CD14-positive monocyte (primary cell): ENCODE data around the gene SP7. TPM values are rescaled to one million over a fixed set of nuclear protein-coding genes. Genes with fewer than 3 reads are reported as not detected.
"Not testable (repeated sequence)": the region's sequence is repeated elsewhere in the genome, so short reads cannot be mapped to it uniquely, and the experiment has no call there.

ENCODE experiments used
- DNase-seq, 3 donors: peaks; one replicate each; pipeline ENCODE4 v3.0.0-alpha.2; 2011 to 2022
- H2AFZ ChIP-seq: 2 replicates; pipeline ENCODE4 v1.6.0; 2012; ENCODE audit warnings: mild to moderate bottlenecking, low read depth, low read length, inconsistent platforms; ENCODE audit not compliant: insufficient read depth, poor library complexity, severe bottlenecking
- H3K27ac ChIP-seq, 2 donors: 1 replicate in 1 of 2; 2 replicates in 1 of 2; pipeline ENCODE4 v1.5.1; 2012 to 2013; ENCODE audit warnings: low read length in 2 of 2, control low read depth in 1 of 2, inconsistent platforms in 1 of 2, low read depth in 1 of 2, mild to moderate bottlenecking in 1 of 2
- H3K27me3 ChIP-seq, 2 donors: one replicate each; pipeline versions ENCODE4 v1.6.0 to v1.6.1; 2011 to 2013; ENCODE audit warnings: low read length in 2 of 2; ENCODE audit not compliant: control insufficient read depth in 2 of 2, insufficient read depth in 2 of 2
- H3K36me3 ChIP-seq, 2 donors: replicated peaks in 1 of 2; 1 replicate in 1 of 2; 2 replicates in 1 of 2; pipeline versions ENCODE4 v1.5.1 to v1.6.1; 2012 to 2013; ENCODE audit warnings: low read length in 2 of 2, control low read depth in 1 of 2, inconsistent platforms in 1 of 2, mild to moderate bottlenecking in 1 of 2; ENCODE audit not compliant: insufficient read depth in 2 of 2, control insufficient read depth in 1 of 2
- H3K4me1 ChIP-seq, 2 donors: 1 replicate in 1 of 2; 2 replicates in 1 of 2; pipeline versions ENCODE4 v1.5.1 to v1.6.1; 2012 to 2013; ENCODE audit warnings: low read length in 2 of 2, control low read depth in 1 of 2, inconsistent platforms in 1 of 2, mild to moderate bottlenecking in 1 of 2, moderate library complexity in 1 of 2; ENCODE audit not compliant: insufficient read depth in 2 of 2, control insufficient read depth in 1 of 2
- H3K4me2 ChIP-seq: replicated peaks from 2 replicates; pipeline ENCODE3; 2012; ENCODE audit warnings: low read length, moderate library complexity, mild to moderate bottlenecking; ENCODE audit not compliant: poor library complexity, severe bottlenecking; ENCODE audit errors: extremely low read depth
- H3K4me3 ChIP-seq, 3 experiments: fragments of 200-600 bp in 1 of 3; sonication (generic) in 1 of 3; replicated peaks in 1 of 3; 1 replicate in 2 of 3; 2 replicates in 1 of 3; pipeline ENCODE4 v1.5.1; 2011 to 2013; ENCODE audit warnings: low read length in 3 of 3, mild to moderate bottlenecking in 3 of 3, control low read depth in 2 of 3, low read depth in 2 of 3, inconsistent platforms in 1 of 3, moderate library complexity in 1 of 3
- H3K79me2 ChIP-seq: 2 replicates; pipeline ENCODE4 v1.6.0; 2012; ENCODE audit warnings: mild to moderate bottlenecking, control low read depth, inconsistent platforms, low read length, moderate library complexity; ENCODE audit not compliant: insufficient read depth
- H3K9ac ChIP-seq: 2 replicates; pipeline ENCODE4 v1.6.0; 2017; ENCODE audit warnings: low read length, mild to moderate bottlenecking; ENCODE audit not compliant: insufficient read depth, poor library complexity, severe bottlenecking
- H3K9me3 ChIP-seq, 2 donors: replicated peaks in 1 of 2; 1 replicate in 1 of 2; 2 replicates in 1 of 2; pipeline versions ENCODE4 v1.5.1 to v1.6.1; 2012 to 2013; ENCODE audit warnings: low read length in 2 of 2, control low read depth in 1 of 2; ENCODE audit not compliant: control insufficient read depth in 1 of 2, insufficient read depth in 1 of 2
- H4K20me1 ChIP-seq: 2 replicates; pipeline ENCODE4 v1.6.0; 2012; ENCODE audit warnings: mild to moderate bottlenecking, low read length, control low read depth, moderate library complexity; ENCODE audit not compliant: insufficient read depth
- H3K27ac Mint-ChIP-seq, 7 donors: one replicate each; pipeline ENCODE4 v1.8.0; 2020; ENCODE audit warnings: mild to moderate bottlenecking in 7 of 7, mixed read lengths in 7 of 7, moderate library complexity in 6 of 7, inconsistent platforms in 2 of 7
- H3K27me3 Mint-ChIP-seq, 3 donors: one replicate each; pipeline ENCODE4 v1.8.0; 2021 to 2022; ENCODE audit warnings: low read depth in 3 of 3, mild to moderate bottlenecking in 3 of 3, mixed read lengths in 3 of 3, moderate library complexity in 3 of 3, inconsistent platforms in 1 of 3
- H3K36me3 Mint-ChIP-seq, 2 donors: one replicate each; pipeline ENCODE4 v1.8.0; 2020; ENCODE audit warnings: mixed read lengths in 2 of 2, inconsistent platforms in 1 of 2, mild to moderate bottlenecking in 1 of 2
- H3K4me1 Mint-ChIP-seq: one replicate; pipeline ENCODE4 v1.8.0; 2020; ENCODE audit warnings: mild to moderate bottlenecking, mixed read lengths
- H3K4me3 Mint-ChIP-seq, 2 donors: one replicate each; pipeline ENCODE4 v1.8.0; 2020; ENCODE audit warnings: mild to moderate bottlenecking in 2 of 2, mixed read lengths in 2 of 2, moderate library complexity in 1 of 2
- H3K9me3 Mint-ChIP-seq, 7 donors: one replicate each; pipeline ENCODE4 v1.8.0; 2020 to 2022; ENCODE audit warnings: mixed read lengths in 7 of 7, mild to moderate bottlenecking in 6 of 7, moderate library complexity in 6 of 7, inconsistent platforms in 2 of 7
- CTCF ChIP-seq: fragments of 200-600 bp; IDR thresholded peaks from one replicate; pipeline ENCODE4 v1.8.0; 2022; ENCODE audit warnings: antibody characterized with exemption, mild to moderate bottlenecking
- WGBS: methylation state at CpG from one replicate; pipeline ENCODE4 v1.1.5; 2013; ENCODE audit warnings: missing lambda C conversion rate; ENCODE audit not compliant: insufficient coverage; 5-methylcytosine and 5-hydroxymethylcytosine counted together
- intact Hi-C, 2 donors: fragments of 100-400 bp; cut with micrococcal nuclease; formaldehyde crosslinking; loops; one replicate each; pipeline versions ENCODE4 v1.15.0 to v1.15.1; 2023
- polyA plus RNA-seq, 3 donors: library from polyadenylated mRNA; depleted of rRNA in 1 of 3; unstranded in 2 of 3; stranded (reverse) in 1 of 3; fragments of 300-500 nt in 2 of 3; fragments of >200 nt in 1 of 3; fragmentation: Illumina TruSeq in 2 of 3; gene quantifications; 1 replicate in 2 of 3; 2 replicates in 1 of 3; pipeline ENCODE4 v1.2.3, GENCODE V29; 2012 to 2021

Gene SP7
- polyA plus RNA-seq, 3 donors, result 0.04 TPM; not detected in 2

GRCh38 chr12:53299101-53299453 is 37.1 kb downstream of the SP7 start:
- whole genome bisulfite sequencing, result 17% methylated on average over 2 of the region's 5 CpGs
- peak; percentile 90 to 97 (median 95) for DNase-seq

GRCh38 chr12:53298164-53298563 is 38.0 kb downstream of the SP7 start:
- peak; percentile 61 to 89 (median 81) for DNase-seq
- no peaks in the 10 kb centered on the region for H3K9me3 ChIP-seq
- peak overlapping the region; percentile 96 for H3K4me2 ChIP-seq
- peak overlapping the region; percentile 10 to 96 (median 14) for H3K4me3 ChIP-seq
- H3K36me3 ChIP-seq, result peaks cover 18 to 29% of the 10 kb centered on the region in 2 donors
- peak overlapping the region; percentile 39 to 99 for H3K4me3 Mint-ChIP-seq
- peaks cover 58% of the 10 kb centered on the region for H3K79me2 ChIP-seq
- no peaks in the 10 kb centered on the region for H3K27me3 ChIP-seq
- no peak for TF ChIP-seq CTCF
- peak overlapping the region; percentile 67 for H3K9ac ChIP-seq
- H3K4me1 Mint-ChIP-seq, result peaks cover 71% of the 10 kb centered on the region
- intact Hi-C loops, result loop anchor here in 1 of 2 donors (2.0 to 5.0 kb wide), 3 partner anchors 23 to 154 kb away; partner anchors contain the start of genes AAAS and PCBP2
- WGBS, result no CpG with 5 or more reads among the region's 5 CpGs
- peak overlapping the region; percentile 97 for H3K27ac ChIP-seq
- H3K36me3 Mint-ChIP-seq, result peaks cover 22 to 50% of the 10 kb centered on the region in 2 donors
- peaks cover 0 to 1% (median 0%) of the 10 kb centered on the region in 3 donors for H3K27me3 Mint-ChIP-seq
- no peak overlapping the region for H2AFZ ChIP-seq
- peaks cover 6% of the 10 kb centered on the region for H4K20me1 ChIP-seq
- peaks cover 55 to 63% of the 10 kb centered on the region in 2 donors for H3K4me1 ChIP-seq
- peaks cover 0 to 2% (median 0%) of the 10 kb centered on the region in 7 donors for H3K9me3 Mint-ChIP-seq
- peak overlapping the region; percentile 99 to 100 (median 99) for H3K27ac Mint-ChIP-seq

More at GRCh38 chr12:53299101-53299453, 37.1 kb downstream of the SP7 start:
- peaks cover 21 to 54% of the 10 kb centered on the region in 2 donors for H3K36me3 Mint-ChIP-seq
- Histone ChIP-seq H4K20me1 (peaks cover 6% of the 10 kb centered on the region), H3K4me2 (peak overlapping the region; percentile 96), H3K9ac (peak overlapping the region; percentile 70), H3K4me3 (peak overlapping the region; percentile 78 to 96 (median 90)), H3K9me3 (no peaks in the 10 kb centered on the region), H3K27ac (peak overlapping the region; percentile 97), H2AFZ (no peak overlapping the region), H3K36me3 (peaks cover 23 to 28% of the 10 kb centered on the region in 2 donors), H3K79me2 (peaks cover 58% of the 10 kb centered on the region), H3K27me3 (no peaks in the 10 kb centered on the region), H3K4me1 (peaks cover 55 to 63% of the 10 kb centered on the region in 2 donors)
- peaks cover 0 to 3% (median 0%) of the 10 kb centered on the region in 7 donors for H3K9me3 Mint-ChIP-seq
- intact Hi-C loops, result loop anchor here in 1 of 2 donors (2.0 to 5.0 kb wide), 3 partner anchors 22 to 153 kb away; partner anchors contain the start of genes AAAS and PCBP2
- H3K4me1 Mint-ChIP-seq, result peaks cover 78% of the 10 kb centered on the region
- TF ChIP-seq CTCF, result no peak
- peak overlapping the region; percentile 99 to 100 (median 99) for H3K27ac Mint-ChIP-seq
- peak overlapping the region; percentile 98 to 99 for H3K4me3 Mint-ChIP-seq
- no peaks in the 10 kb centered on the region for H3K27me3 Mint-ChIP-seq

- H3K4me3 Mint-ChIP-seq, result peak overlapping the region in 1 of 2 donors; percentile 88
- H3K27me3 Mint-ChIP-seq, H4K20me1 ChIP-seq, H3K9ac ChIP-seq, H3K9me3 ChIP-seq, H3K9me3 Mint-ChIP-seq, DNase-seq, H3K27me3 ChIP-seq, H2AFZ ChIP-seq: not testable (repeated sequence)
- Histone ChIP-seq H3K4me3 (peak overlapping the region in 1 of 3 experiments; percentile 96), H3K27ac (peak overlapping the region; percentile 78 to 97), H3K4me1 (peaks cover 55 to 63% of the 10 kb centered on the region in 2 donors), H3K4me2 (peak overlapping the region; percentile 96), H3K36me3 (peaks cover 12 to 29% of the 10 kb centered on the region in 2 donors), H3K79me2 (peaks cover 47% of the 10 kb centered on the region)
- WGBS, result 99% methylated on average over 10 of the region's 10 CpGs
- peaks cover 64% of the 10 kb centered on the region for H3K4me1 Mint-ChIP-seq
- intact Hi-C loops, result loop anchor here in 1 of 2 donors (5.0 kb wide), 1 partner anchor 155 kb away; the partner anchor contains the start of gene PCBP2
- H3K27ac Mint-ChIP-seq, result peak overlapping the region; percentile 99 to 100 (median 99)
- peaks cover 22 to 47% of the 10 kb centered on the region in 2 donors for H3K36me3 Mint-ChIP-seq
Measured at GRCh38 chr12:53297106-53297505, 39.0 kb downstream of the SP7 start.
